GM10266 (cell line): Measurements from ENCODE around the gene CNGA3.

Experiments
- DNase-seq: peaks from one replicate; pipeline ENCODE4 v3.0.0; 2012; ENCODE audit errors: extremely low spot score
- TF ChIP-seq, protein P1 (sequence below): IDR thresholded peaks from 2 replicates; pipeline ENCODE4 v1.5.1; 2012; ENCODE audit warnings: mild to moderate bottlenecking, low read depth; ENCODE audit not compliant: control insufficient read depth, insufficient read depth; ENCODE audit errors: missing control alignments

CNGA3 gene

DNA sequence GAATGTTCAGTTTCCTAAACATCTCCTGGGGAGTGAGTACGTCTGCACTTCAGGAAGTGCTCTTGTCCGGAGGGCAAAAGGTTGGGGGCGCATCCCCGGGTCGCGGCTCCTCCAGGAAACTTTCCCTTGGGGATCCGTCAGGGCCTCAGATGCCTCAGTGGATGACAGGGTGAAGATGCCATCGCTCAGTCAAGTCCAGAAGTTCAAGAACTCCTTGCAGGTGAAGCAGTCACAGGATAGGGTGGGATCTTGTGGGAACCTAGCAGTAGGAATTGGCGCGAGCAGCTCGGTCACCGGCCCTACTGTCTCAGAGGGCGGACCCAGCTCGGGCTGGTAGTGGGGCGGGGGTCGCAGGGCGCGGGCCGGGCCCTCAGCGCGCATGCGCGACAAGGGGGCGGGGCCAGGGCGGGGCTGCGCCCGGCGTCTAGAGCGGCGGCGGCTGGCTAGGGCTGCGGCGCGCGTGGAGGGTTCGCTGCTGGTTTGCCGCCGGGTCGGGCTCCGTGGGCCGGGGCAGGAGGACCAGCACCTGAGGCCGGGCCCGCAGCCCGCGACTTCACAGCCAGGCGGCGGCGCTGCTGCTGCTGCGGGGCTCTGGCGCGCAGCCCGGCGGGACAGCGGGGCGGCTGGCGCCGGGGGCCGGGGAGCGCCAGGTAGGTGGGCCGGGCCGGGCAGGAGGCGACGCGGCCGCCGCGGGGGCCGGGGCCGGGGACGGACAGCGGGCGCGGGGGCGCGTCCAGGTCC is 98.3 kb downstream of the CNGA3 start, which contains the start of gene INPP4A:
Gene INPP4A, plus strand, starts transcription at position 423 of the 741 bp plus-strand sequence. CDS start 75,191 bp downstream, outside the sequence.
- TF ChIP-seq, protein P1, sequence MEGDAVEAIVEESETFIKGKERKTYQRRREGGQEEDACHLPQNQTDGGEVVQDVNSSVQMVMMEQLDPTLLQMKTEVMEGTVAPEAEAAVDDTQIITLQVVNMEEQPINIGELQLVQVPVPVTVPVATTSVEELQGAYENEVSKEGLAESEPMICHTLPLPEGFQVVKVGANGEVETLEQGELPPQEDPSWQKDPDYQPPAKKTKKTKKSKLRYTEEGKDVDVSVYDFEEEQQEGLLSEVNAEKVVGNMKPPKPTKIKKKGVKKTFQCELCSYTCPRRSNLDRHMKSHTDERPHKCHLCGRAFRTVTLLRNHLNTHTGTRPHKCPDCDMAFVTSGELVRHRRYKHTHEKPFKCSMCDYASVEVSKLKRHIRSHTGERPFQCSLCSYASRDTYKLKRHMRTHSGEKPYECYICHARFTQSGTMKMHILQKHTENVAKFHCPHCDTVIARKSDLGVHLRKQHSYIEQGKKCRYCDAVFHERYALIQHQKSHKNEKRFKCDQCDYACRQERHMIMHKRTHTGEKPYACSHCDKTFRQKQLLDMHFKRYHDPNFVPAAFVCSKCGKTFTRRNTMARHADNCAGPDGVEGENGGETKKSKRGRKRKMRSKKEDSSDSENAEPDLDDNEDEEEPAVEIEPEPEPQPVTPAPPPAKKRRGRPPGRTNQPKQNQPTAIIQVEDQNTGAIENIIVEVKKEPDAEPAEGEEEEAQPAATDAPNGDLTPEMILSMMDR: peak; percentile 40
- peak; percentile 91 for DNase-seq

DNA sequence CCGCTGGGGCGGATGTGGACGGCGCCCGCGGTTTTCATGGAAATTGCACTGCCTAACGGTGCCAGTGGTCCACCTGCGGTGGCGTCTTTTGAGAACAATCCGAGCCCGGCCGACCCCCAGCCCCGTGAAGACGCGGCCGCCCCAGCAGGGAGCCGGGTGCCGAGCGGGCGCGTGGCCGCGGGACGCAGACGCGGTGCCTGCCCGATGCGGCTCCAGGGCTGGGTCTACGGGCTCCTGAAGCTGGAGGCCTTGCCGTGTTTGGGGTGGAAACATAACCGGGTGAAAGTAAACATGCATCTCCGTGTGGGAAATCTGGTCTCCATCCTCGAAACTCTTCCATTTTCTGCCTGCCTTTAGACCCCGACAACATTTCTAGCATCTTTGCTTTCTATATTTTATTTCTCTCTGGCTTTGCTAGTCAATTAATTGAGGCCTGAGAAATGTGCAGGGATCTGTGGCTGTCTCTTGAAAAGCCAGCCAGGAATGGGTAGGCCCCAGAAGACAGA is 99.0 kb downstream of the CNGA3 start:
- no peak for DNase-seq
- TF ChIP-seq, protein P1: no peak

DNA sequence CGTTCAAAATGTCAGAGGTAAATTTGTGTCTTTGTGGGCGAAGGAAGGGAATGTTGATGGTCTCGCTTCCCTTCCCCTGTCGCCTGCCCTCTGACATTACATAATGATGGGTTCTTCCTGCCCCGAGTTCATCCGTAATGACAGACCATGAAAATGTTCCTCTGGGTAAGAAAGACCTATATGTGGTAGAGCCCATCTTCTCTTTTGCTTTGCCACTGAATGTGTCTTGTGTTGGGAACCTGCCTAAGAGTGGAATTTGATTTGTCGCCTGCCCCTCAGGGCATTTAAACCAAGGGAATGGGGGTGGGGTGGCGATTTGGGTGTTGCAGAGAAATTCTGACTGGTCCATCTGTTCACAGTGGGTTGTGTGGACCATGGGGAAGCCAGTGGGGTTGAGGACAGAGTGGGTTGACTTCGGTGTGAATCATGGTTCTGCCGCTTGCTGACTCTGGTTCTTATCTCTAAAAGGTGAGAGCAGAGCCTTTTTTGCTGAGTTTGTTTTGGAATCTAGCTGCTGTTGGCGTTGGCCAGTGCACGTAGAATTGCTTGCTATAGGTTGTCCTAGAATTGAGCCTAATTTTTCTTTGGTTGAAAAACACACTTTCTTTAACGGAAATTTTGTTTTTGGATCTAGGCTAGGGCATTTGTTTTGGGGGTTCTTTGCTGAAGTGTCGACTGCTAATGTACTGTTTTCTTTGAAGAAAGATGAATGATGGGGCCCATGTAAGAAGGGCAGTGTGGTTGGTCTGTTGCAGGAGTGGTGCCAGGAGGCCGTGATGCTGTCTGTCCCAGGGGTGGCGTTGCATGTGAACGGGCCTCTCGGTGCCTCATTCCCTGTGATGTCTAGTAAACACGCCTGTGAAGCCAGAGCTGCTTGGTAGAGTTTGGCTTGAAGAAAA is 99.7 kb downstream of the CNGA3 start:
- TF ChIP-seq, protein P1: no peak
- DNase-seq: no peak

DNA sequence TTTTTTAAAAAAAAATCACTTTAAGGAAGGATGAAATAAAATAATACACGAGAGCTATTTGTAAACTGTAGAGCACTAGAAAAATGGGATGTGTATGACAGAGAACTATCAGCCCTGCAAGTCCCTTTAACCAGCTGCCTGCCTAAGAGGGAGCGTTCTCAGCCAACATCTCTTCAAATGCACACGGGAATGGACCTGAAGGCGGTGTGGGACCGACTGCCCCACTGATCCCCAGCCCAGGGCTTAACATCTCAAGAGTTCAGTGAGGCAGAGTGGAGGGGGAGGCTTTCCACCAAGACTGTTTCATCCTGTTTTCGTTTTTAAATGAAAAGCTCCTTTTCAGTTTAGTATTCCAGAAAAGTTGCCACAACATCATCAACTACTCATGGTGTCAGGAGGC is 100.6 kb downstream of the CNGA3 start:
- DNase-seq: no peak
- TF ChIP-seq, protein P1: no peak
